Spleen (tissue), 11 donors: Measurements from ENCODE around the gene MAN1B1. TPM values are rescaled to one million over a fixed set of nuclear protein-coding genes. Genes with fewer than 3 reads are reported as not detected.

ENCODE experiments used
- DNase-seq: peaks from one replicate; pipeline ENCODE4 v3.0.0-alpha.2; 2020
- H3K27ac ChIP-seq, 8 donors: fragments of 200-600 bp; sonication (generic) in 7 of 8; 1 replicate in 4 of 8; 2 replicates in 4 of 8; pipeline versions ENCODE4 v1.5.0 to v1.8.0; 2016 to 2021; ENCODE audit warnings: inconsistent platforms in 4 of 8, mild to moderate bottlenecking in 4 of 8, moderate library complexity in 1 of 8
- H3K27me3 ChIP-seq, 7 donors: fragments of 200-600 bp; sonication (generic) in 6 of 7; replicated peaks in 1 of 7; 1 replicate in 4 of 7; 2 replicates in 3 of 7; pipeline versions ENCODE4 v1.5.0 to v1.8.0; 2016 to 2021; ENCODE audit warnings: inconsistent platforms in 3 of 7, mild to moderate bottlenecking in 1 of 7
- H3K36me3 ChIP-seq, 6 donors: fragments of 200-600 bp; sonication (generic) in 5 of 6; 1 replicate in 4 of 6; 2 replicates in 2 of 6; pipeline versions ENCODE4 v1.5.0 to v1.8.0; 2016 to 2021; ENCODE audit warnings: inconsistent platforms in 2 of 6
- H3K4me1 ChIP-seq, 6 donors: fragments of 200-600 bp; sonication (generic) in 5 of 6; 1 replicate in 3 of 6; 2 replicates in 3 of 6; pipeline versions ENCODE4 v1.5.0 to v1.8.0; 2016 to 2021; ENCODE audit warnings: inconsistent platforms in 3 of 6
- H3K4me3 ChIP-seq, 8 donors: fragments of 200-600 bp; sonication (generic) in 7 of 8; 1 replicate in 4 of 8; 2 replicates in 4 of 8; pipeline versions ENCODE4 v1.5.0 to v1.8.0; 2016 to 2021; ENCODE audit warnings: inconsistent platforms in 4 of 8, mild to moderate bottlenecking in 4 of 8, moderate library complexity in 2 of 8
- H3K9me3 ChIP-seq, 8 donors: fragments of 200-600 bp; sonication (generic) in 7 of 8; 1 replicate in 4 of 8; 2 replicates in 4 of 8; pipeline versions ENCODE4 v1.5.0 to v1.8.0; 2016 to 2021; ENCODE audit warnings: inconsistent platforms in 4 of 8
- POLR2A ChIP-seq, 3 donors: fragments of 450-650 bp; IDR thresholded peaks; one replicate each; pipeline ENCODE4 v1.5.1; 2017; ENCODE audit warnings: antibody characterized with exemption in 3 of 3, mild to moderate bottlenecking in 1 of 3
- POLR2AphosphoS5 ChIP-seq, 3 donors: sonication (generic); formaldehyde crosslinking; IDR thresholded peaks; one replicate each; pipeline ENCODE4 v1.5.1; 2017; ENCODE audit warnings: antibody characterized with exemption in 3 of 3
- WGBS, 5 donors: extraction: QIAGEN DNeasy Blood & Tissue Kit in 3 of 5; methylation state at CpG; one replicate each; pipeline versions ENCODE4 v1.1.5 to v1.1.7; 2013 to 2018; 5-methylcytosine and 5-hydroxymethylcytosine counted together
- intact Hi-C: fragments of 100-400 bp; cut with DNase I; formaldehyde crosslinking; loops from one replicate; pipeline ENCODE4 v1.15.0; 2023; ENCODE audit warnings: low total_unique reads
- polyA plus RNA-seq, 3 donors: library from polyadenylated mRNA; stranded (reverse); fragments of 200-250 nt; gene quantifications; one replicate each; pipeline ENCODE4 v1.2.1, GENCODE V29; 2013
- total RNA-seq, 7 donors: library from RNA; depleted of rRNA in 3 of 7; stranded (reverse); fragments of >200 nt in 3 of 7; fragmentation: NEBNext Ultra II Directional in 4 of 7; extraction: Animal tissue kit (Norgen Biotek cat#: 25700) in 4 of 7; gene quantifications; one replicate each; pipeline versions ENCODE4 v1.1.0 to v1.2.1, GENCODE V29; 2016 to 2021
- TF ChIP-seq, protein P1 (sequence below), 11 experiments: fragments of 200-600 bp in 7 of 11; fragments of 450-650 bp in 4 of 11; sonication (generic) in 4 of 11; IDR thresholded peaks in 8 of 11; conservative IDR thresholded peaks in 3 of 11; 1 replicate in 7 of 11; 2 replicates in 4 of 11; pipeline versions ENCODE4 v1.4.0 to v1.8.0; 2016 to 2021; ENCODE audit warnings: antibody characterized with exemption in 11 of 11, inconsistent platforms in 4 of 11, mild to moderate bottlenecking in 1 of 11
- donor health status: healthy with polysubstance abuse.
- donor health status: DM: no; HTN: no; CAD: no; lungs with moderate emphysema.
- donor health status: DM: no; HTN: no; CAD: no.
- donor health status: Bipolar disorder and iron deficiency.
- donor health status: healthy.
- donor health status: DM: no; HTN: no; CAD: no.
- donor health status: DM: yes; HTN: yes; CAD: no.

The MAN1B1 gene
- total and polyA plus RNA-seq, 10 donors = 43.2 to 112 (median 52.8) TPM

GRCh38 chr9:137089232-137089947, 2.6 kb downstream of the MAN1B1 start:
- no peak overlapping the region for H3K4me3 ChIP-seq
- intact Hi-C loops = no loop called here
- DNase-seq = no peak
- H3K9me3 ChIP-seq = no peaks in the 10 kb centered on the region
- peaks cover 0 to 56% (median 11%) of the 10 kb centered on the region in 6 donors for H3K36me3 ChIP-seq
- WGBS, 5 donors = 80 to 93% (median 91%) methylated on average over 11 of the region's 11 CpGs
- no peak overlapping the region for H3K27ac ChIP-seq
- peaks cover 14 to 55% (median 32%) of the 10 kb centered on the region in 6 donors for H3K4me1 ChIP-seq
- no peaks in the 10 kb centered on the region for H3K27me3 ChIP-seq
- TF ChIP-seq POLR2AphosphoS5 (IDR thresholded peaks at IDR 0.05) (no peak), POLR2A (IDR thresholded peaks at IDR 0.05) (no peak)
- TF ChIP-seq, protein P1, sequence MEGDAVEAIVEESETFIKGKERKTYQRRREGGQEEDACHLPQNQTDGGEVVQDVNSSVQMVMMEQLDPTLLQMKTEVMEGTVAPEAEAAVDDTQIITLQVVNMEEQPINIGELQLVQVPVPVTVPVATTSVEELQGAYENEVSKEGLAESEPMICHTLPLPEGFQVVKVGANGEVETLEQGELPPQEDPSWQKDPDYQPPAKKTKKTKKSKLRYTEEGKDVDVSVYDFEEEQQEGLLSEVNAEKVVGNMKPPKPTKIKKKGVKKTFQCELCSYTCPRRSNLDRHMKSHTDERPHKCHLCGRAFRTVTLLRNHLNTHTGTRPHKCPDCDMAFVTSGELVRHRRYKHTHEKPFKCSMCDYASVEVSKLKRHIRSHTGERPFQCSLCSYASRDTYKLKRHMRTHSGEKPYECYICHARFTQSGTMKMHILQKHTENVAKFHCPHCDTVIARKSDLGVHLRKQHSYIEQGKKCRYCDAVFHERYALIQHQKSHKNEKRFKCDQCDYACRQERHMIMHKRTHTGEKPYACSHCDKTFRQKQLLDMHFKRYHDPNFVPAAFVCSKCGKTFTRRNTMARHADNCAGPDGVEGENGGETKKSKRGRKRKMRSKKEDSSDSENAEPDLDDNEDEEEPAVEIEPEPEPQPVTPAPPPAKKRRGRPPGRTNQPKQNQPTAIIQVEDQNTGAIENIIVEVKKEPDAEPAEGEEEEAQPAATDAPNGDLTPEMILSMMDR (IDR thresholded peaks at IDR 0.05 in 8 of 11, conservative IDR thresholded peaks at IDR 0.05 in 3 of 11) = no peak

GRCh38 chr9:137095664-137096517, 9.1 kb downstream of the MAN1B1 start:
- DNase-seq = peak; percentile 91
- TF ChIP-seq, protein P1 (IDR thresholded peaks at IDR 0.05 in 8 of 11, conservative IDR thresholded peaks at IDR 0.05 in 3 of 11) = peak; percentile 24 to 67 (median 48)
- TF ChIP-seq POLR2AphosphoS5 (IDR thresholded peaks at IDR 0.05) = peak; percentile 39 to 59 (median 51)
- no peak for TF ChIP-seq POLR2A (IDR thresholded peaks at IDR 0.05)

DNA sequence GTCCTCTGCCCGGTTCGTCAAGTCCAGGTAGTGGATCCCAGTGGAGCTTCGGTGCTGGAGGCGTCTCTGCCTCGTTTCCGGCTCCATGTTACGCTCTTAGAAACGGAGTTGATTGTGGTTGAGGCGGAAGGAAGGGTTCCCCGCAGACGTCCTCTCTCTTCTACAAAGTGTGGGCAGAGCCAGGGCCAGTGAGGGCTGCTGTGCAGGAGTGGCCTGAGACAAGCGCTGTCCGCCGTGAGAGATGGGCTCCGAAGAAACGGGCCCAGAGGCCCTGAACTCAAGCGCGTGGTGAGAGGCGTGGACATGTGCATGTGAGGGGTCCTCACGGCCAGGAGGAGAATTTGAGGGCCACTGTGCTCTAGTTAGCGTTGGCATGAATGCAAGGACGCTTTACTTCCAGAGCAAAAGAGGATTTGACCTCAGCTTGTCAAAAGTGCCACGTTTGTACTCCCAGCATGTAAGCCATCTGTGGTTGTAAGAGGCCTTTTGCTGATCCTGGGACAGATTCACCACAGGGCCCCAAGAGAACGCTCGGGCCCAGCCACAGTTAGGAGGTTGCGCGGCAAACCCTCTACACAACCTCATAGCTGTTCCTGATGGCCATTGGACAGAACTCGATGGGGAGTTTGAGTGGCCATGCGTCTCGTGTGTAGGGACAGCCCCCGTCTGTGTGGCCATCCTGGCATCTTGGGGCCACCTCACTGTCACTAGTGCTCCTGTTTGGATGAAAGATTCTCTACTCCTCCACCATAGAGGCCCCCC, 10.2 kb downstream of the MAN1B1 start:
- WGBS, 5 donors = 92 to 97% (median 93%) methylated on average over 28 to 31 of the region's 31 CpGs
- TF ChIP-seq, protein P1 (IDR thresholded peaks at IDR 0.05 in 8 of 11, conservative IDR thresholded peaks at IDR 0.05 in 3 of 11) = no peak
- no peak for TF ChIP-seq POLR2A (IDR thresholded peaks at IDR 0.05)
- no peak for TF ChIP-seq POLR2AphosphoS5 (IDR thresholded peaks at IDR 0.05)
- intact Hi-C loops = no loop called here
- H3K4me3 ChIP-seq = peak overlapping the region in 2 of 8 donors; percentile 10 to 58
- peaks cover 0 to 100% (median 59%) of the 10 kb centered on the region in 6 donors for H3K36me3 ChIP-seq
- DNase-seq = no peak
- H3K9me3 ChIP-seq = no peaks in the 10 kb centered on the region
- H3K27me3 ChIP-seq = no peaks in the 10 kb centered on the region
- peak overlapping the region in 7 of 8 donors; percentile 54 to 86 (median 75) for H3K27ac ChIP-seq
- H3K4me1 ChIP-seq = peaks cover 0 to 20% (median 8%) of the 10 kb centered on the region in 6 donors

More at GRCh38 chr9:137095664-137096517, 9.1 kb downstream of the MAN1B1 start:
- WGBS, 5 donors = 66 to 72% (median 69%) methylated on average over 30 of the region's 30 CpGs
- intact Hi-C loops = no loop called here
- Histone ChIP-seq H3K36me3 (peaks cover 0 to 98% (median 48%) of the 10 kb centered on the region in 6 donors), H3K27me3 (no peaks in the 10 kb centered on the region), H3K4me3 (peak overlapping the region in 6 of 8 donors; percentile 2 to 58 (median 15)), H3K27ac (peak overlapping the region; percentile 54 to 86 (median 72)), H3K4me1 (peaks cover 0 to 22% (median 8%) of the 10 kb centered on the region in 6 donors), H3K9me3 (no peaks in the 10 kb centered on the region)
